IMR-90 (cell line): ENCODE data around the gene SARDH. TPM values are rescaled to one million over a fixed set of nuclear protein-coding genes. Genes with fewer than 3 reads are reported as not detected.

Experiments used
- ATAC-seq: fragments of 200-7000 bp; cut with Tn5 transposase; 2 replicates; pipeline ENCODE4 v1.9.1; 2020; ENCODE audit warnings: low read depth, mild to moderate bottlenecking, moderate library complexity
- BruUV-seq: library from RNA; stranded (reverse); fragments of 400-500 nt; replicated peaks from 2 replicates; lab custom pipeline; 2021; lab: Mats Ljungman, UMichigan
- CTCF ChIA-PET: fragments of 300-600 bp; formaldehyde crosslinking; extraction: SDS; loops from one replicate; lab custom pipeline; 2021; ENCODE audit warnings: antibody characterized with exemption; lab: Yijun Ruan, JAX
- POLR2A ChIA-PET: fragments of 300-600 bp; sonication (Branson Sonifier 250); formaldehyde crosslinking; loops from one replicate; lab custom pipeline; 2022; ENCODE audit warnings: antibody characterized with exemption; ENCODE audit not compliant: unreplicated experiment; lab: Charles Lee
- DNase-seq: peaks from one replicate; pipeline ENCODE4 v3.0.0; 2013
- H2AFZ ChIP-seq: replicated peaks from 2 replicates; pipeline ENCODE3; 2013; ENCODE audit warnings: low read length, mild to moderate bottlenecking; ENCODE audit not compliant: poor library complexity
- H2AK5ac ChIP-seq: 2 replicates; pipeline ENCODE4 v1.6.1; 2013; ENCODE audit warnings: low read depth, low read length, inconsistent platforms
- H2AK9ac ChIP-seq: replicated peaks from 2 replicates; pipeline ENCODE3; 2013; ENCODE audit warnings: mild to moderate bottlenecking, low read depth, low read length, moderate library complexity; ENCODE audit not compliant: poor library complexity
- H2BK120ac ChIP-seq: 2 replicates; pipeline ENCODE4 v1.6.1; 2013; ENCODE audit warnings: low read depth, low read length, inconsistent platforms
- H2BK15ac ChIP-seq: 3 replicates; pipeline ENCODE4 v1.6.1; 2013; ENCODE audit warnings: low read depth, low read length, inconsistent platforms
- H2BK20ac ChIP-seq: 2 replicates; pipeline ENCODE4 v1.6.1; 2013; ENCODE audit warnings: low read depth, mild to moderate bottlenecking, inconsistent platforms, low read length, moderate library complexity
- H2BK5ac ChIP-seq: 2 replicates; pipeline ENCODE4 v1.6.1; 2013; ENCODE audit warnings: mild to moderate bottlenecking, low read depth, low read length, inconsistent platforms; ENCODE audit not compliant: poor library complexity, severe bottlenecking
- H3K14ac ChIP-seq: replicated peaks from 2 replicates; pipeline ENCODE4 v1.6.1; 2013; ENCODE audit warnings: low read depth, low read length, inconsistent platforms
- H3K18ac ChIP-seq: 2 replicates; pipeline ENCODE4 v1.6.1; 2013; ENCODE audit warnings: low read depth, low read length, control low read depth
- H3K23ac ChIP-seq: 2 replicates; pipeline ENCODE4 v1.6.1; 2013; ENCODE audit warnings: low read depth, low read length, inconsistent platforms
- H3K27ac ChIP-seq: 2 replicates; pipeline ENCODE4 v1.5.1; 2013; ENCODE audit warnings: mild to moderate bottlenecking, control low read depth, low read length; ENCODE audit not compliant: insufficient read depth
- H3K27me3 ChIP-seq: 2 replicates; pipeline ENCODE4 v1.6.1; 2013; ENCODE audit warnings: low read length; ENCODE audit not compliant: control insufficient read depth, insufficient read depth
- H3K36me3 ChIP-seq: 2 replicates; pipeline ENCODE4 v1.6.1; 2013; ENCODE audit warnings: low read length, mixed read lengths; ENCODE audit not compliant: control insufficient read depth, insufficient read depth
- H3K4ac ChIP-seq: 2 replicates; pipeline ENCODE4 v1.6.1; 2013; ENCODE audit warnings: low read depth, low read length, inconsistent platforms
- H3K4me1 ChIP-seq: 2 replicates; pipeline ENCODE4 v1.6.1; 2013; ENCODE audit warnings: low read length, mixed read lengths; ENCODE audit not compliant: control insufficient read depth, insufficient read depth
- H3K4me2 ChIP-seq: 2 replicates; pipeline ENCODE4 v1.6.1; 2013; ENCODE audit warnings: low read depth, mild to moderate bottlenecking, control low read depth, low read length, moderate library complexity
- H3K4me3 ChIP-seq: 2 replicates; pipeline ENCODE4 v1.5.1; 2013; ENCODE audit warnings: low read depth, mild to moderate bottlenecking, control low read depth, low read length, moderate library complexity; ENCODE audit not compliant: insufficient read depth
- H3K56ac ChIP-seq: 2 replicates; pipeline ENCODE4 v1.6.1; 2013; ENCODE audit warnings: low read length, inconsistent platforms; ENCODE audit not compliant: insufficient read depth; ENCODE audit errors: extremely low read depth
- H3K79me1 ChIP-seq, 2 experiments: 2 replicates each; pipeline ENCODE4 v1.6.1; 2013; ENCODE audit warnings: low read length in 2 of 2, inconsistent platforms in 1 of 2, low read depth in 1 of 2
- H3K9ac ChIP-seq: 2 replicates; pipeline ENCODE4 v1.6.1; 2013; ENCODE audit warnings: low read depth, low read length, control low read depth
- H3K9me1 ChIP-seq: 2 replicates; pipeline ENCODE4 v1.6.1; 2013; ENCODE audit warnings: low read length, inconsistent platforms; ENCODE audit not compliant: insufficient read depth
- H3K9me3 ChIP-seq: 2 replicates; pipeline ENCODE4 v1.6.1; 2013; ENCODE audit warnings: low read length; ENCODE audit not compliant: control insufficient read depth, insufficient read depth
- H4K20me1 ChIP-seq: 2 replicates; pipeline ENCODE4 v1.6.1; 2013; ENCODE audit warnings: low read length, inconsistent platforms; ENCODE audit not compliant: insufficient read depth
- H4K5ac ChIP-seq: 2 replicates; pipeline ENCODE4 v1.6.1; 2013; ENCODE audit warnings: mild to moderate bottlenecking, low read depth, low read length, control low read depth
- H4K8ac ChIP-seq, 2 experiments: 2 replicates each; pipeline ENCODE4 v1.6.1; 2013; ENCODE audit warnings: low read depth in 2 of 2, low read length in 2 of 2, control low read depth in 1 of 2, inconsistent platforms in 1 of 2
- H4K91ac ChIP-seq: 2 replicates; pipeline ENCODE4 v1.6.1; 2013; ENCODE audit warnings: low read depth, low read length, inconsistent platforms; ENCODE audit not compliant: insufficient read depth
- CTCF ChIP-seq: conservative IDR thresholded peaks from 2 replicates; pipeline ENCODE4 v1.5.1; 2012; ENCODE audit warnings: mild to moderate bottlenecking, low read depth, low read length, improper control_type of control experiment
- ELK1 ChIP-seq: fragments of 150-350 bp; IDR thresholded peaks from 2 replicates; pipeline ENCODE4 v1.6.1; 2016; ENCODE audit warnings: low read depth, mild to moderate bottlenecking, low read length, moderate library complexity, borderline replicate concordance
- FOS ChIP-seq: fragments of 150-350 bp; IDR thresholded peaks from 2 replicates; pipeline ENCODE4 v1.6.1; 2016; ENCODE audit warnings: low read depth, low read length
- MXI1 ChIP-seq: IDR thresholded peaks from 2 replicates; pipeline ENCODE4 v1.6.1; 2012; ENCODE audit warnings: low read depth, mild to moderate bottlenecking, low read length, moderate library complexity, borderline replicate concordance
- WGBS, 2 experiments: methylation state at CpG; one replicate each; pipeline versions ENCODE4 v1.1.5 to v1.1.7; 2013; ENCODE audit warnings: missing lambda C conversion rate in 2 of 2; ENCODE audit not compliant: insufficient read length in 1 of 2; ENCODE audit errors: extremely low coverage in 2 of 2; 5-methylcytosine and 5-hydroxymethylcytosine counted together
- dilution Hi-C: fragments of 300-500 bp; cut with HindIII; formaldehyde crosslinking; loops from one replicate; pipeline ENCODE4 v1.14.3; 2018; ENCODE audit warnings: low sequenced_read_pairs; ENCODE audit not compliant: unreplicated experiment
- in situ Hi-C: fragments of 300-500 bp; cut with MboI; formaldehyde crosslinking; loops from 3 replicates; pipeline ENCODE4 v1.14.3; 2019; ENCODE audit warnings: low sequenced_read_pairs, inconsistent platforms, mixed read lengths
- intact Hi-C: fragments of 100-400 bp; cut with micrococcal nuclease; formaldehyde crosslinking; loops from 2 replicates; pipeline ENCODE4 v1.10.0; 2022
- polyA plus RNA-seq, 3 experiments: library from polyadenylated mRNA; depleted of rRNA; stranded (reverse); fragments of >200 nt; gene quantifications; 2 replicates each; pipeline ENCODE4 v1.2.3, GENCODE V29; 2012; ENCODE audit warnings: low replicate concordance in 1 of 3
- total RNA-seq: library from RNA; depleted of rRNA; stranded (reverse); fragments of >200 nt; gene quantifications from 2 replicates; pipeline ENCODE4 v1.2.3, GENCODE V29; 2012

SARDH gene
- total and polyA plus RNA-seq, 2 of the 4 experiments (the other 2 are of a cell fraction), result 5.0 to 7.5 TPM

- intact Hi-C loops, result no loop called here
- no peak overlapping the region for H3K4me2 ChIP-seq
- H3K9ac ChIP-seq, result no peak overlapping the region
- H2AK9ac ChIP-seq, result no peak overlapping the region
- H2AFZ ChIP-seq, result no peak overlapping the region
- H3K4me1 ChIP-seq, result peaks cover 3% of the 10 kb centered on the region; the same call in 1 of the 2 replicates
- H3K79me1 ChIP-seq, result no peaks in the 10 kb centered on the region
- no peak overlapping the region for H3K27ac ChIP-seq
- H3K27me3 ChIP-seq, result no peaks in the 10 kb centered on the region
- no peak overlapping the region for H3K4ac ChIP-seq
- H4K8ac ChIP-seq, result no peak overlapping the region
- no peak overlapping the region for H2BK15ac ChIP-seq
- peaks cover 58% of the 10 kb centered on the region for H3K36me3 ChIP-seq
- H3K9me1 ChIP-seq, result no peaks in the 10 kb centered on the region; the same call in 1 of the 2 replicates
- TF ChIP-seq MXI1, result no peak
- TF ChIP-seq FOS, result no peak
- TF ChIP-seq ELK1, result no peak
- no peak for TF ChIP-seq CTCF
- H4K91ac ChIP-seq, result no peak overlapping the region
- in situ Hi-C loops, result loop anchor here (25.0 kb wide), 1 partner anchor 359 kb away; the partner anchor contains the start of gene WDR5
- WGBS, 2 experiments, result 86% methylated on average over 12 of the region's 20 CpGs; no CpG with 5 or more reads in 1 of the 2 experiments
- no peak overlapping the region for H4K5ac ChIP-seq
- peaks cover 8% of the 10 kb centered on the region; the same call in 1 of the 2 replicates for H4K20me1 ChIP-seq
- H2AK5ac ChIP-seq, result no peak overlapping the region
- no TSS peak for BruUV-seq
- CTCF ChIA-PET, result no interaction called here
- dilution Hi-C loops, result loop anchor here (25.0 kb wide), 1 partner anchor 234 kb away; no protein-coding TSS in a partner anchor
- no peak overlapping the region for H3K4me3 ChIP-seq
- H3K23ac ChIP-seq, result no peak overlapping the region
- no peak overlapping the region for H3K18ac ChIP-seq
- POLR2A ChIA-PET, result no interaction called here
- H2BK5ac ChIP-seq, result no peak overlapping the region
- no peak overlapping the region for H2BK120ac ChIP-seq
- no peak overlapping the region for H3K56ac ChIP-seq
- no peak for DNase-seq
- no peak for ATAC-seq
- no peak overlapping the region for H2BK20ac ChIP-seq
- H3K14ac ChIP-seq, result no peak overlapping the region
- no peaks in the 10 kb centered on the region for H3K9me3 ChIP-seq
These were observed 40.3 kb upstream of the SARDH start for GRCh38 chr9:133778336-133779013.
